K562 (cell line): ENCODE data around the gene PLEKHG3. TPM values are rescaled to one million over a fixed set of nuclear protein-coding genes. Genes with fewer than 3 reads are reported as not detected.

Experiments used
- ATAC-seq: fragments of 200-7000 bp; cut with Tn5 transposase; 3 replicates; pipeline ENCODE4 v1.9.1; 2020; ENCODE audit warnings: moderate library complexity
- BruUV-seq: library from RNA; stranded (reverse); fragments of 400-500 nt; replicated peaks from 2 replicates; lab custom pipeline; 2021; lab: Mats Ljungman, UMichigan
- CTCF ChIA-PET: fragments of 300-600 bp; formaldehyde crosslinking; extraction: SDS; loops from one replicate; lab custom pipeline; 2021; ENCODE audit warnings: low intra/inter-chr PET ratio; lab: Yijun Ruan, JAX
- POLR2A ChIA-PET: fragments of 300-600, 350-650 bp; sonication (Branson Sonifier 250); formaldehyde crosslinking; extraction: SDS; loops from one replicate; lab custom pipeline; 2021; ENCODE audit warnings: antibody characterized with exemption, inconsistent platforms; lab: Yijun Ruan, JAX
- DNase-seq, 4 experiments: peaks; one replicate each; pipeline versions ENCODE4 v3.0.0 to v3.0.0-alpha.2; 2011 to 2018; ENCODE audit warnings: low spot score in 3 of 4, mixed read lengths in 3 of 4; ENCODE audit errors: extremely low read depth in 1 of 4
- FAIRE-seq: peaks from 2 replicates; lab custom pipeline; 2011; peaks lifted over from hg19 to GRCh38; lab: Jason Lieb, UNC
- H2AFZ ChIP-seq: 2 replicates; pipeline ENCODE4 v1.6.0; 2011; ENCODE audit warnings: low read depth, low read length, control low read depth, inconsistent platforms
- H3K27ac ChIP-seq: fragments of 200-600 bp; 3 replicates; pipeline ENCODE4 v1.8.0; 2011; ENCODE audit warnings: low read depth, mild to moderate bottlenecking, control low read depth, inconsistent platforms, low read length, moderate library complexity, mixed read lengths; ENCODE audit errors: extremely low read depth
- H3K27me3 ChIP-seq, 2 experiments: fragments of 300-600 bp in 1 of 2; 2 replicates in 1 of 2; 3 replicates in 1 of 2; pipeline versions ENCODE4 v1.6.0 to v1.8.0; 2011; ENCODE audit warnings: inconsistent platforms in 2 of 2, low read length in 2 of 2, mild to moderate bottlenecking in 1 of 2, mixed read lengths in 1 of 2, moderate library complexity in 1 of 2; ENCODE audit not compliant: control insufficient read depth in 2 of 2, insufficient read depth in 2 of 2
- H3K36me3 ChIP-seq: fragments of 300-600 bp; 3 replicates; pipeline ENCODE4 v1.8.0; 2011; ENCODE audit warnings: mild to moderate bottlenecking, low read length, inconsistent platforms; ENCODE audit not compliant: control insufficient read depth, insufficient read depth
- H3K4me1 ChIP-seq, 2 experiments: fragments of 200-600 bp in 1 of 2; replicated peaks in 1 of 2; 2 replicates in 1 of 2; 3 replicates in 1 of 2; pipeline versions ENCODE4 v1.5.1 to v1.8.0; 2011; ENCODE audit warnings: inconsistent platforms in 2 of 2, low read length in 2 of 2, mild to moderate bottlenecking in 1 of 2, mixed read lengths in 1 of 2, moderate library complexity in 1 of 2; ENCODE audit not compliant: control insufficient read depth in 2 of 2, insufficient read depth in 2 of 2
- H3K4me2 ChIP-seq: 2 replicates; pipeline ENCODE4 v1.6.1; 2011; ENCODE audit warnings: low read length, control low read depth, inconsistent platforms, mixed read lengths; ENCODE audit not compliant: insufficient read depth
- H3K4me3 ChIP-seq: fragments of 200-600 bp; sonication (generic), shearing (Covaris generic); 2 replicates; pipeline ENCODE4 v1.5.1; 2016; ENCODE audit warnings: control low read depth, inconsistent platforms
- H3K79me2 ChIP-seq: fragments of 200-600 bp; 3 replicates; pipeline ENCODE4 v1.8.0; 2011; ENCODE audit warnings: low read length, inconsistent platforms; ENCODE audit not compliant: control insufficient read depth, insufficient read depth
- H3K9ac ChIP-seq, 2 experiments: 2 replicates each; pipeline versions ENCODE4 v1.6.0 to v1.6.1; 2011; ENCODE audit warnings: low read depth in 2 of 2, low read length in 2 of 2, control low read depth in 1 of 2, inconsistent platforms in 1 of 2, mild to moderate bottlenecking in 1 of 2, mixed read lengths in 1 of 2; ENCODE audit not compliant: insufficient read depth in 1 of 2
- H3K9me1 ChIP-seq: one replicate; pipeline ENCODE4 v1.6.0; 2011; ENCODE audit warnings: inconsistent platforms, mild to moderate bottlenecking, low read length, moderate library complexity; ENCODE audit not compliant: control insufficient read depth, insufficient read depth
- H3K9me3 ChIP-seq: replicated peaks from 2 replicates; pipeline ENCODE4 v1.5.1; 2011; ENCODE audit warnings: low read depth, low read length, inconsistent platforms; ENCODE audit not compliant: control insufficient read depth, insufficient read depth
- H4K20me1 ChIP-seq: replicated peaks from 2 replicates; pipeline ENCODE4 v1.6.1; 2011; ENCODE audit warnings: low read length, inconsistent platforms, mixed read lengths; ENCODE audit not compliant: control insufficient read depth, insufficient read depth
- BDP1 ChIP-seq: IDR thresholded peaks from 3 replicates; pipeline ENCODE4 v1.6.1; 2011; ENCODE audit not compliant: insufficient read length, insufficient read depth
- EGR1 ChIP-seq: fragments of 450-650 bp; conservative IDR thresholded peaks from 2 replicates; pipeline ENCODE4 v1.6.1; 2017; ENCODE audit warnings: mild to moderate bottlenecking
- EZH2 ChIP-seq: IDR thresholded peaks from 2 replicates; pipeline ENCODE4 v1.6.1; 2012; ENCODE audit warnings: low read depth, mild to moderate bottlenecking, inconsistent platforms, low read length, borderline replicate concordance
- ILF3 ChIP-seq: fragments of 450-650 bp; IDR thresholded peaks from 2 replicates; pipeline ENCODE4 v1.6.1; 2018; ENCODE audit warnings: antibody characterized with exemption, mild to moderate bottlenecking, moderate library complexity, borderline replicate concordance
- KDM5B ChIP-seq: fragments of 200-600 bp; sonication (generic); IDR thresholded peaks from 2 replicates; pipeline ENCODE4 v1.6.1; 2012; ENCODE audit warnings: low read depth, mild to moderate bottlenecking, moderate library complexity, low read length, control low read depth, inconsistent platforms; ENCODE audit not compliant: insufficient replicate concordance
- NCOA6 ChIP-seq: fragments of 450-650 bp; IDR thresholded peaks from 2 replicates; pipeline ENCODE4 v1.6.1; 2017; ENCODE audit warnings: mild to moderate bottlenecking
- POLR2AphosphoS5 ChIP-seq: IDR thresholded peaks from 2 replicates; pipeline ENCODE4 v1.6.1; 2011; ENCODE audit warnings: mild to moderate bottlenecking, low read depth, low read length, moderate library complexity; ENCODE audit not compliant: control insufficient read depth, insufficient read depth
- SREBF1 ChIP-seq: fragments of 150-350 bp; IDR thresholded peaks from 2 replicates; pipeline ENCODE4 v1.6.1; 2014; ENCODE audit warnings: antibody characterized with exemption, low read depth, low read length, borderline replicate concordance
- WGBS: fragments of 100-300 bp; shearing (Covaris generic); methylation state at CpG from one replicate; pipeline ENCODE4 v1.1.6; 2016; ENCODE audit warnings: low coverage, mixed read lengths; ENCODE audit not compliant: insufficient coverage; ENCODE audit errors: missing lambda C conversion rate; 5-methylcytosine and 5-hydroxymethylcytosine counted together
- in situ Hi-C: fragments of 300-500 bp; cut with MboI; formaldehyde crosslinking; loops from 4 replicates; pipeline ENCODE4 v1.15.0; 2018; ENCODE audit warnings: inconsistent platforms, mixed read lengths
- intact Hi-C: fragments of 100-400 bp; cut with micrococcal nuclease; formaldehyde crosslinking; loops from 2 replicates; pipeline ENCODE4 v1.14.2; 2022
- polyA plus RNA-seq, 8 experiments: library from polyadenylated mRNA; depleted of rRNA in 4 of 8; stranded (reverse) in 5 of 8; unstranded in 3 of 8; fragments of >200 nt; fragmentation: Nextera tagmentation in 2 of 8; fragmentation: Illumina TruSeq in 1 of 8; extraction: Ambion mirVana in 2 of 8; extraction: Trizol in 1 of 8; gene quantifications; 2 replicates each; pipeline versions ENCODE4 v1.2.1 to v1.2.3, GENCODE V29; 2011 to 2014; ENCODE audit warnings: inconsistent platforms in 1 of 8, missing spikeins in 1 of 8
- total RNA-seq, 7 experiments: library from RNA; depleted of rRNA in 6 of 7; stranded (reverse); fragments of >200 nt in 6 of 7; fragmentation: Illumina TruSeq in 2 of 7; extraction: Trizol in 2 of 7; gene quantifications; 2 replicates each; pipeline versions ENCODE4 v1.2.1 to v1.2.3, GENCODE V29; 2011 to 2021; ENCODE audit warnings: low replicate concordance in 1 of 7
- TF ChIP-seq, protein P1 (sequence below), 2 experiments: fragments of 450-650 bp; formaldehyde crosslinking in 1 of 2; IDR thresholded peaks; 2 replicates each; pipeline versions ENCODE4 v1.4.0 to v1.6.1; 2014 to 2020; ENCODE audit warnings: mild to moderate bottlenecking in 2 of 2, borderline replicate concordance in 1 of 2, low read depth in 1 of 2
- TF ChIP-seq, protein P2 (sequence below): fragments of 450-650 bp; IDR thresholded peaks from 2 replicates; pipeline ENCODE4 v1.6.1; 2016; ENCODE audit warnings: antibody characterized with exemption

PLEKHG3 gene
- total and polyA plus RNA-seq, 9 of the 15 experiments (the other 6 are each of a cell fraction or from before 2014, with no cell fraction given) = 0.04 to 0.16 TPM; not detected in 7

DNA sequence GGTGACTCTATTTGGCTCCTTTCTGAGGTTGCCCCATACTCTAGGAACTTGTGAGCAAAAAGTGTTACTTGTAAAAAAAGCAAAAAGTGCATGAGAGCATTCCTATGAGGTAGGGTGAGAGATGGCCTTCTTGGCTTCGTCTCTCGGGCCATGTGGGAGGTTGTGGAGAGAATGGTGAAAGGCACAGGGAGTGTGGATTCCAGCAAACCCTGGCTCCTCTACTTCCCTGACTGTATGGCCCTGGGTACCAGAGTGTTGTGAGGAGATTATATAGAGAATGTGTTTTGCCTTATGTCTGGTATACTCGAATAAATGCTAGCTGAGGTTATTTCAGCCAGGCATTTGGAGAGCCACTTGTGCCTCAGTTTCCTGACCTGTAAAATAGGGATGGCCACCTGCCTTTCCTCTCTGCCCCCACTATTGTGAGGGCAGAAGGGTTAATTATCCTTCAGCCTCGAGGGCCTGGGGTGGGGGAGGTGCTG lies 11.0 kb downstream of the PLEKHG3 start:
- POLR2A ChIA-PET = no interaction called here
- BruUV-seq = no TSS peak
- WGBS = 0% methylated on average over 3 of the region's 4 CpGs
- no peak overlapping the region for H3K4me2 ChIP-seq
- no peak overlapping the region for H3K9ac ChIP-seq
- no peaks in the 10 kb centered on the region for H3K4me1 ChIP-seq
- H3K36me3 ChIP-seq = no peaks in the 10 kb centered on the region
- H3K27me3 ChIP-seq = peaks cover 0 to 27% of the 10 kb centered on the region in 2 experiments; a peak in 3 of 5 replicates
- no peak for DNase-seq
- FAIRE-seq = no peak
- no peak for ATAC-seq
- H3K79me2 ChIP-seq = no peaks in the 10 kb centered on the region
- H4K20me1 ChIP-seq = no peaks in the 10 kb centered on the region
- no peaks in the 10 kb centered on the region for H3K9me1 ChIP-seq
- intact Hi-C loops = no loop called here
- CTCF ChIA-PET = no interaction called here
- no peak overlapping the region for H3K4me3 ChIP-seq
- in situ Hi-C loops = no loop called here
- no peak overlapping the region for H3K27ac ChIP-seq
- H3K9me3 ChIP-seq = no peaks in the 10 kb centered on the region
- no peak overlapping the region for H2AFZ ChIP-seq
- TF ChIP-seq, protein P1, sequence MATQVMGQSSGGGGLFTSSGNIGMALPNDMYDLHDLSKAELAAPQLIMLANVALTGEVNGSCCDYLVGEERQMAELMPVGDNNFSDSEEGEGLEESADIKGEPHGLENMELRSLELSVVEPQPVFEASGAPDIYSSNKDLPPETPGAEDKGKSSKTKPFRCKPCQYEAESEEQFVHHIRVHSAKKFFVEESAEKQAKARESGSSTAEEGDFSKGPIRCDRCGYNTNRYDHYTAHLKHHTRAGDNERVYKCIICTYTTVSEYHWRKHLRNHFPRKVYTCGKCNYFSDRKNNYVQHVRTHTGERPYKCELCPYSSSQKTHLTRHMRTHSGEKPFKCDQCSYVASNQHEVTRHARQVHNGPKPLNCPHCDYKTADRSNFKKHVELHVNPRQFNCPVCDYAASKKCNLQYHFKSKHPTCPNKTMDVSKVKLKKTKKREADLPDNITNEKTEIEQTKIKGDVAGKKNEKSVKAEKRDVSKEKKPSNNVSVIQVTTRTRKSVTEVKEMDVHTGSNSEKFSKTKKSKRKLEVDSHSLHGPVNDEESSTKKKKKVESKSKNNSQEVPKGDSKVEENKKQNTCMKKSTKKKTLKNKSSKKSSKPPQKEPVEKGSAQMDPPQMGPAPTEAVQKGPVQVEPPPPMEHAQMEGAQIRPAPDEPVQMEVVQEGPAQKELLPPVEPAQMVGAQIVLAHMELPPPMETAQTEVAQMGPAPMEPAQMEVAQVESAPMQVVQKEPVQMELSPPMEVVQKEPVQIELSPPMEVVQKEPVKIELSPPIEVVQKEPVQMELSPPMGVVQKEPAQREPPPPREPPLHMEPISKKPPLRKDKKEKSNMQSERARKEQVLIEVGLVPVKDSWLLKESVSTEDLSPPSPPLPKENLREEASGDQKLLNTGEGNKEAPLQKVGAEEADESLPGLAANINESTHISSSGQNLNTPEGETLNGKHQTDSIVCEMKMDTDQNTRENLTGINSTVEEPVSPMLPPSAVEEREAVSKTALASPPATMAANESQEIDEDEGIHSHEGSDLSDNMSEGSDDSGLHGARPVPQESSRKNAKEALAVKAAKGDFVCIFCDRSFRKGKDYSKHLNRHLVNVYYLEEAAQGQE (IDR thresholded peaks at IDR 0.05; ENCODE audit: borderline replicate concordance) = no peak
- TF ChIP-seq, protein P1 (CRISPR knock-in tag; IDR thresholded peaks at IDR 0.05; ENCODE audit: low read depth) = no peak
- TF ChIP-seq NCOA6 (no peak), BDP1 (no peak), POLR2AphosphoS5 (no peak), EGR1 (no peak), SREBF1 (no peak), ILF3 (no peak), KDM5B (no peak), EZH2 (no peak)
- TF ChIP-seq, protein P2, sequence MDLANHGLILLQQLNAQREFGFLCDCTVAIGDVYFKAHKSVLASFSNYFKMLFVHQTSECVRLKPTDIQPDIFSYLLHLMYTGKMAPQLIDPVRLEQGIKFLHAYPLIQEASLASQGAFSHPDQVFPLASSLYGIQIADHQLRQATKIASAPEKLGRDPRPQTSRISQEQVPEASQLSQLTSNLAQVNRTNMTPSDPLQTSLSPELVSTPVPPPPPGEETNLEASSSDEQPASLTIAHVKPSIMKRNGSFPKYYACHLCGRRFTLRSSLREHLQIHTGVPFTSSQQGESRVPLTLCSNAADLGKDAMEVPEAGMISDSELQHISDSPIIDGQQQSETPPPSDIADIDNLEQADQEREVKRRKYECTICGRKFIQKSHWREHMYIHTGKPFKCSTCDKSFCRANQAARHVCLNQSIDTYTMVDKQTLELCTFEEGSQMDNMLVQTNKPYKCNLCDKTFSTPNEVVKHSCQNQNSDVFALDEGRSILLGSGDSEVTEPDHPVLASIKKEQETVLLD = no peak
